Loucy (cell line): ENCODE results near the gene DNM3.

Experiments used
- H2AFZ ChIP-seq: fragments of 200-600 bp; sonication (generic); 2 replicates; pipeline ENCODE4 v1.6.0; 2016; ENCODE audit warnings: antibody characterized with exemption, mild to moderate bottlenecking, low read length, moderate library complexity
- H3F3A ChIP-seq: fragments of 200-600 bp; 2 replicates; pipeline ENCODE4 v1.6.0; 2016; ENCODE audit warnings: antibody characterized with exemption, low read depth, mild to moderate bottlenecking
- H3K27me3 ChIP-seq: fragments of 200-600 bp; sonication (generic); 2 replicates; pipeline ENCODE4 v1.6.1; 2014; ENCODE audit warnings: low read length, mild to moderate bottlenecking; ENCODE audit not compliant: insufficient read depth, poor library complexity, severe bottlenecking
- H3K36me3 ChIP-seq: fragments of 200-600 bp; sonication (generic); 2 replicates; pipeline ENCODE4 v1.6.1; 2016; ENCODE audit warnings: low read length; ENCODE audit not compliant: insufficient read depth
- H3K4me1 ChIP-seq: fragments of 200-600 bp; sonication (generic); 2 replicates; pipeline ENCODE4 v1.5.1; 2014; ENCODE audit warnings: low read length, mild to moderate bottlenecking; ENCODE audit not compliant: insufficient read depth, poor library complexity, severe bottlenecking
- H3K4me2 ChIP-seq: fragments of 200-600 bp; sonication (generic); 2 replicates; pipeline ENCODE4 v1.6.0; 2014; ENCODE audit warnings: antibody characterized with exemption, low read length, low read depth, mild to moderate bottlenecking; ENCODE audit not compliant: poor library complexity, severe bottlenecking
- H3K4me3 ChIP-seq: fragments of 200-600 bp; sonication (generic); 2 replicates; pipeline ENCODE4 v1.5.1; 2014; ENCODE audit warnings: low read length, mild to moderate bottlenecking, mixed read lengths; ENCODE audit not compliant: poor library complexity, severe bottlenecking
- H3K79me2 ChIP-seq: fragments of 200-600 bp; sonication (generic); 2 replicates; pipeline ENCODE4 v1.6.1; 2014; ENCODE audit warnings: low read length; ENCODE audit not compliant: insufficient read depth
- H3K9ac ChIP-seq: fragments of 200-600 bp; sonication (generic); 2 replicates; pipeline ENCODE4 v1.6.0; 2014; ENCODE audit warnings: mild to moderate bottlenecking, low read depth, low read length, moderate library complexity; ENCODE audit not compliant: poor library complexity, severe bottlenecking
- H3K9me2 ChIP-seq: fragments of 200-600 bp; sonication (generic); replicated peaks from 2 replicates; pipeline ENCODE4 v1.6.1; 2016; ENCODE audit warnings: low read depth, low read length, mixed read lengths
- H3K9me3 ChIP-seq: fragments of 200-600 bp; sonication (generic); 2 replicates; pipeline ENCODE4 v1.6.1; 2014; ENCODE audit warnings: mild to moderate bottlenecking, antibody characterized with exemption, low read length, low read depth; ENCODE audit not compliant: insufficient read depth
- H4K20me1 ChIP-seq: fragments of 200-600 bp; sonication (generic); 2 replicates; pipeline ENCODE4 v1.6.0; 2014; ENCODE audit warnings: antibody characterized with exemption, low read length, mild to moderate bottlenecking; ENCODE audit not compliant: insufficient read depth, poor library complexity, severe bottlenecking
- EZH2phosphoT487 ChIP-seq: fragments of 200-600 bp; IDR thresholded peaks from 2 replicates; pipeline ENCODE4 v1.6.1; 2018; ENCODE audit warnings: antibody characterized with exemption, mild to moderate bottlenecking, moderate library complexity, borderline replicate concordance
- TF ChIP-seq, protein P1 (sequence below): fragments of 200-600 bp; sonication (generic); conservative IDR thresholded peaks from 2 replicates; pipeline ENCODE4 v1.5.1; 2014; ENCODE audit warnings: mild to moderate bottlenecking, antibody characterized with exemption, low read length

Gene DNM3

GRCh38 chr1:171833091-171833825, 8.0 kb upstream of the DNM3 start:
- no peaks in the 10 kb centered on the region for H3F3A ChIP-seq
- no peaks in the 10 kb centered on the region for H3K79me2 ChIP-seq
- H3K27me3 ChIP-seq = no peaks in the 10 kb centered on the region
- no peak overlapping the region for H3K4me3 ChIP-seq
- H3K9me3 ChIP-seq = no peaks in the 10 kb centered on the region
- no peaks in the 10 kb centered on the region for H3K36me3 ChIP-seq
- no peaks in the 10 kb centered on the region for H3K9me2 ChIP-seq
- no peak overlapping the region for H2AFZ ChIP-seq
- no peaks in the 10 kb centered on the region for H3K4me1 ChIP-seq
- no peak overlapping the region for H3K4me2 ChIP-seq
- no peaks in the 10 kb centered on the region for H4K20me1 ChIP-seq
- no peak overlapping the region for H3K9ac ChIP-seq
- TF ChIP-seq EZH2phosphoT487 = no peak
- TF ChIP-seq, protein P1, sequence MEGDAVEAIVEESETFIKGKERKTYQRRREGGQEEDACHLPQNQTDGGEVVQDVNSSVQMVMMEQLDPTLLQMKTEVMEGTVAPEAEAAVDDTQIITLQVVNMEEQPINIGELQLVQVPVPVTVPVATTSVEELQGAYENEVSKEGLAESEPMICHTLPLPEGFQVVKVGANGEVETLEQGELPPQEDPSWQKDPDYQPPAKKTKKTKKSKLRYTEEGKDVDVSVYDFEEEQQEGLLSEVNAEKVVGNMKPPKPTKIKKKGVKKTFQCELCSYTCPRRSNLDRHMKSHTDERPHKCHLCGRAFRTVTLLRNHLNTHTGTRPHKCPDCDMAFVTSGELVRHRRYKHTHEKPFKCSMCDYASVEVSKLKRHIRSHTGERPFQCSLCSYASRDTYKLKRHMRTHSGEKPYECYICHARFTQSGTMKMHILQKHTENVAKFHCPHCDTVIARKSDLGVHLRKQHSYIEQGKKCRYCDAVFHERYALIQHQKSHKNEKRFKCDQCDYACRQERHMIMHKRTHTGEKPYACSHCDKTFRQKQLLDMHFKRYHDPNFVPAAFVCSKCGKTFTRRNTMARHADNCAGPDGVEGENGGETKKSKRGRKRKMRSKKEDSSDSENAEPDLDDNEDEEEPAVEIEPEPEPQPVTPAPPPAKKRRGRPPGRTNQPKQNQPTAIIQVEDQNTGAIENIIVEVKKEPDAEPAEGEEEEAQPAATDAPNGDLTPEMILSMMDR = no peak

DNA sequence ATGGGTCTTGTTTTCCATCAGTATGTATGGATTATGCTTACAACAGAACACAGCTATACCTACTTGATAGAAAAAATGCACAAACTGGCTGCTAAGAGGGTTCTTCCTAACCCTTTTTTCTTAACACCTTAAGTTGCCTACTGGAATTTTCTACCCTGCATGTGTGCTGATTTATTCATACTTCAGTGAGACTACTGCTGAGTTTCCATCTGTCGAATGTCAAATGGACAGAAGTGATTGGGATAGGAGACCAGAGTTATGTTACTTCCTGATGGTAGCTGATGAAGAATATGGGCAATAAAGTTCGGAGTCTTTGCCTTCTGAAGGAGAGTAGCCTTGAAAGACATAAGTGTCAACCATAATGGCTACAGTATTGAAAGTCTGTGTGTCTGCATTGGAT, 6.5 kb upstream of the DNM3 start:
- no peaks in the 10 kb centered on the region for H3K9me3 ChIP-seq
- H4K20me1 ChIP-seq = no peaks in the 10 kb centered on the region
- H3K4me3 ChIP-seq = no peak overlapping the region
- H3K4me1 ChIP-seq = no peaks in the 10 kb centered on the region
- no peaks in the 10 kb centered on the region for H3K36me3 ChIP-seq
- TF ChIP-seq, protein P1 = no peak
- TF ChIP-seq EZH2phosphoT487 = no peak
- no peak overlapping the region for H2AFZ ChIP-seq
- no peaks in the 10 kb centered on the region for H3F3A ChIP-seq
- H3K27me3 ChIP-seq = no peaks in the 10 kb centered on the region
- H3K9me2 ChIP-seq = no peaks in the 10 kb centered on the region
- no peak overlapping the region for H3K9ac ChIP-seq
- no peak overlapping the region for H3K4me2 ChIP-seq
- H3K79me2 ChIP-seq = no peaks in the 10 kb centered on the region

DNA sequence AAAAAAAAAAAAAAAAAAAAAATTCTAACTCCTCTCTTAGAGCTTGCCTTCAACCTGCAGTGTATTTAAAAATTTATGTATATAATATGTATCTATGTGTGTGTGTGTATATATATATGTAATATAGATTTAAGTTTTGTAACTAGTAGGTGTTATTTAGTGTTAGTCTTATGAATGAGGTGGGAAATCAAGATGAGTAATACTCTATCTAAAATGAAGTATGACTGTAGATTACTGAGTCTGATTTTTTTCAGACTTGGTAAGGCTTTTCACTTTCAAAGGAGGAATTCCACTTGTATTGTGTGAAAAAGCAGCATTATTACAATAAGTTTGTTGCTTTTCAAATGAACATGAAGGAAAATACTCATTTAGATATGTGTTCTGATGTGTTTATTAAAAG, 5.4 kb upstream of the DNM3 start:
- Histone ChIP-seq H3K4me2 (no peak overlapping the region), H3K9ac (no peak overlapping the region), H2AFZ (no peak overlapping the region)

More for the DNA sequence above, 5.4 kb upstream of the DNM3 start:
- Histone ChIP-seq H3K27me3 (no peaks in the 10 kb centered on the region), H3K4me3 (no peak overlapping the region), H3K4me1 (no peaks in the 10 kb centered on the region), H3F3A (no peaks in the 10 kb centered on the region), H3K79me2 (no peaks in the 10 kb centered on the region), H3K9me2 (no peaks in the 10 kb centered on the region), H3K36me3 (no peaks in the 10 kb centered on the region), H4K20me1 (no peaks in the 10 kb centered on the region), H3K9me3 (no peaks in the 10 kb centered on the region)
- TF ChIP-seq, protein P1 = no peak
- TF ChIP-seq EZH2phosphoT487 = no peak
